Endothelial cell of umbilical vein (primary cell): Measurements from ENCODE around the gene C19orf33. TPM values are rescaled to one million over a fixed set of nuclear protein-coding genes. Genes with fewer than 3 reads are reported as not detected.

Source experiments
- BruUV-seq: library from RNA; stranded (reverse); fragments of 400-500 nt; replicated peaks from 2 replicates; lab custom pipeline; 2021; lab: Mats Ljungman, UMichigan
- CTCF ChIA-PET: fragments of 300-600, 350-600 bp; sonication (Branson Sonifier 250); formaldehyde crosslinking; loops from one replicate; lab custom pipeline; 2021; ENCODE audit warnings: antibody characterized with exemption, inconsistent platforms; lab: Charles Lee
- POLR2A ChIA-PET: fragments of 300-600, 350-600 bp; sonication (Branson Sonifier 250); formaldehyde crosslinking; loops from one replicate; lab custom pipeline; 2021; ENCODE audit warnings: antibody characterized with exemption, inconsistent platforms; lab: Charles Lee
- DNase-seq: peaks from one replicate; pipeline ENCODE4 v3.0.0-alpha.2; 2011; ENCODE audit warnings: low read depth, low spot score
- FAIRE-seq: peaks from 2 replicates; lab custom pipeline; 2011; peaks lifted over from hg19 to GRCh38; lab: Jason Lieb, UNC
- H2AFZ ChIP-seq: 2 replicates; pipeline ENCODE4 v1.6.0; 2012; ENCODE audit warnings: low read depth, low read length, control low read depth, inconsistent platforms
- H3K27ac ChIP-seq: 2 replicates; pipeline ENCODE4 v1.5.1; 2011; ENCODE audit warnings: low read depth, mild to moderate bottlenecking, control low read depth, low read length, moderate library complexity; ENCODE audit not compliant: insufficient read depth
- H3K27me3 ChIP-seq, 2 experiments: 2 replicates each; pipeline versions ENCODE4 v1.6.0 to v1.6.1; 2011; ENCODE audit warnings: low read length in 2 of 2, mixed read lengths in 1 of 2; ENCODE audit not compliant: control insufficient read depth in 2 of 2, insufficient read depth in 2 of 2
- H3K36me3 ChIP-seq, 2 experiments: 2 replicates in 1 of 2; 3 replicates in 1 of 2; pipeline ENCODE4 v1.5.1; 2011; ENCODE audit warnings: low read length in 2 of 2, mild to moderate bottlenecking in 1 of 2, moderate library complexity in 1 of 2; ENCODE audit not compliant: control insufficient read depth in 2 of 2, insufficient read depth in 2 of 2; ENCODE audit errors: extremely low read depth in 1 of 2
- H3K4me1 ChIP-seq: 3 replicates; pipeline ENCODE4 v1.5.1; 2011; ENCODE audit warnings: mild to moderate bottlenecking, low read length; ENCODE audit not compliant: control insufficient read depth, insufficient read depth; ENCODE audit errors: extremely low read depth
- H3K4me2 ChIP-seq: 2 replicates; pipeline ENCODE4 v1.6.1; 2011; ENCODE audit warnings: low read length, control low read depth, mixed read lengths; ENCODE audit not compliant: insufficient read depth
- H3K4me3 ChIP-seq, 3 experiments: fragments of 200-600 bp in 1 of 3; sonication (generic), shearing (Covaris generic) in 1 of 3; replicated peaks in 1 of 3; 2 replicates each; pipeline ENCODE4 v1.5.1; 2011 to 2016; ENCODE audit warnings: control low read depth in 3 of 3, low read length in 3 of 3, mild to moderate bottlenecking in 2 of 3, inconsistent platforms in 1 of 3, low read depth in 1 of 3, moderate library complexity in 1 of 3; ENCODE audit not compliant: insufficient read depth in 1 of 3
- H3K79me2 ChIP-seq: 2 replicates; pipeline ENCODE4 v1.6.0; 2012; ENCODE audit warnings: low read length, inconsistent platforms; ENCODE audit not compliant: control insufficient read depth, insufficient read depth
- H3K9ac ChIP-seq: replicated peaks from 2 replicates; pipeline ENCODE3; 2011; ENCODE audit warnings: low read length, control low read depth; ENCODE audit not compliant: insufficient read depth; ENCODE audit errors: extremely low read depth
- H3K9me1 ChIP-seq: replicated peaks from 3 replicates; pipeline ENCODE4 v1.6.0; 2011; ENCODE audit warnings: mild to moderate bottlenecking, low read length; ENCODE audit not compliant: control insufficient read depth, insufficient read depth; ENCODE audit errors: extremely low read depth
- H3K9me3 ChIP-seq: replicated peaks from 2 replicates; pipeline ENCODE4 v1.5.1; 2012; ENCODE audit warnings: low read length, inconsistent platforms; ENCODE audit not compliant: control insufficient read depth, insufficient read depth
- H4K20me1 ChIP-seq: replicated peaks from 2 replicates; pipeline ENCODE3; 2011; ENCODE audit warnings: mild to moderate bottlenecking, low read length; ENCODE audit not compliant: control insufficient read depth, insufficient read depth; ENCODE audit errors: extremely low read depth
- CTCF ChIP-seq, 2 donors: IDR thresholded peaks; 1 replicate in 1 of 2; 2 replicates in 1 of 2; pipeline ENCODE4 v1.5.1; 2011; ENCODE audit warnings: low read length in 2 of 2, mild to moderate bottlenecking in 2 of 2, moderate library complexity in 2 of 2, control low read depth in 1 of 2, inconsistent platforms in 1 of 2, low read depth in 1 of 2; ENCODE audit not compliant: insufficient read depth in 1 of 2; ENCODE audit errors: extremely low read depth in 1 of 2
- EZH2 ChIP-seq: IDR thresholded peaks from 2 replicates; pipeline ENCODE4 v1.6.1; 2012; ENCODE audit warnings: borderline replicate concordance, low read depth, mild to moderate bottlenecking, moderate library complexity, low read length, inconsistent platforms; ENCODE audit not compliant: severe bottlenecking
- FOS ChIP-seq: IDR thresholded peaks from 2 replicates; pipeline ENCODE4 v1.6.1; 2011; ENCODE audit warnings: mild to moderate bottlenecking, low read length, moderate library complexity, borderline replicate concordance; ENCODE audit not compliant: insufficient read depth
- GATA2 ChIP-seq: IDR thresholded peaks from 2 replicates; pipeline ENCODE4 v1.7.0; 2011; ENCODE audit warnings: low read depth, mild to moderate bottlenecking, moderate library complexity, mixed read lengths, low read length; ENCODE audit not compliant: insufficient read length, insufficient read depth
- JUN ChIP-seq: IDR thresholded peaks from 2 replicates; pipeline ENCODE4 v1.6.1; 2011; ENCODE audit warnings: borderline replicate concordance, low read depth; ENCODE audit not compliant: insufficient read length, insufficient read depth
- MAX ChIP-seq: IDR thresholded peaks from 2 replicates; pipeline ENCODE4 v1.6.1; 2011; ENCODE audit not compliant: insufficient read depth, insufficient read length
- MYC ChIP-seq: IDR thresholded peaks from one replicate; pipeline ENCODE4 v1.6.1; 2011; ENCODE audit warnings: mild to moderate bottlenecking, low read depth, low read length
- POLR2A ChIP-seq: IDR thresholded peaks from 2 replicates; pipeline ENCODE4 v1.6.1; 2012; ENCODE audit warnings: low read depth, mild to moderate bottlenecking, control low read depth, low read length
- POLR2AphosphoS5 ChIP-seq: IDR thresholded peaks from 2 replicates; pipeline ENCODE4 v1.6.1; 2012; ENCODE audit warnings: low read depth, mild to moderate bottlenecking, control low read depth, low read length, moderate library complexity; ENCODE audit not compliant: insufficient read depth
- dilution Hi-C: fragments of 300-500 bp; cut with MboI; formaldehyde crosslinking; loops from one replicate; pipeline ENCODE4 v1.15.0; 2019; ENCODE audit warnings: low sequenced_read_pairs; ENCODE audit not compliant: extremely low pct_ligation_motif_present
- intact Hi-C: fragments of 100-400 bp; cut with micrococcal nuclease; formaldehyde crosslinking; loops from one replicate; pipeline ENCODE4 v1.10.0; 2022
- polyA plus RNA-seq, 4 experiments: library from polyadenylated mRNA; depleted of rRNA in 3 of 4; stranded (reverse) in 3 of 4; unstranded in 1 of 4; fragments of >200 nt; gene quantifications; 2 replicates each; pipeline versions ENCODE4 v1.2.1 to v1.2.3, GENCODE V29; 2011 to 2012; ENCODE audit warnings: missing spikeins in 1 of 4
- total RNA-seq: library from RNA; stranded (reverse); gene quantifications from 2 replicates; pipeline ENCODE4 v1.2.3, GENCODE V29; 2021

Gene C19orf33
- total and polyA plus RNA-seq, 2 donors (not counting 3 experiments of a cell fraction or from before 2014, with no cell fraction given) = 4.3 to 34.1 TPM

GRCh38 chr19:38283271-38283670 is 20.8 kb upstream of the C19orf33 start:
- H3K79me2 ChIP-seq = no peaks in the 10 kb centered on the region
- H2AFZ ChIP-seq = no peak overlapping the region
- POLR2A ChIA-PET = no interaction called here
- CTCF ChIA-PET = interaction anchor here (1.4 kb wide), 1 partner anchor 381 kb away, joined by 5 read pairs; no protein-coding TSS in a partner anchor
- FAIRE-seq (no peak), DNase-seq (no peak)
- no peaks in the 10 kb centered on the region for H3K9me1 ChIP-seq
- BruUV-seq = no TSS peak
- H3K9ac ChIP-seq = no peak overlapping the region
- intact Hi-C loops = no loop called here
- no peak overlapping the region for H3K27ac ChIP-seq
- no peak overlapping the region for H3K4me3 ChIP-seq
- no peaks in the 10 kb centered on the region for H3K9me3 ChIP-seq
- no peaks in the 10 kb centered on the region for H4K20me1 ChIP-seq
- H3K36me3 ChIP-seq = no peaks in the 10 kb centered on the region
- H3K4me2 ChIP-seq = no peak overlapping the region
- TF ChIP-seq POLR2A (no peak), EZH2 (no peak), MAX (no peak), FOS (no peak), MYC (no peak), GATA2 (no peak), JUN (no peak), POLR2AphosphoS5 (no peak), CTCF (IDR thresholded peaks at IDR 0.05; ENCODE audit: extremely low read depth in 1 of 2, insufficient read depth in 1 of 2, low read depth in 1 of 2, low read length in 2 of 2) (no peak)
- H3K4me1 ChIP-seq = peaks cover 11% of the 10 kb centered on the region
- H3K27me3 ChIP-seq = no peaks in the 10 kb centered on the region
- dilution Hi-C loops = no loop called here
